Body of pancreas (tissue), 4 donors: ENCODE data around the gene BTC.

Source experiments
- CTCF ChIP-seq, 7 experiments: fragments of 450-650 bp in 4 of 7; fragments of 200-600 bp in 3 of 7; sonication (generic) in 3 of 7; IDR thresholded peaks; one replicate each; pipeline ENCODE4 v1.5.1; 2016 to 2019; ENCODE audit warnings: antibody characterized with exemption in 7 of 7
- POLR2A ChIP-seq, 3 donors: fragments of 450-650 bp; IDR thresholded peaks; one replicate each; pipeline ENCODE4 v1.6.1; 2016; ENCODE audit warnings: antibody characterized with exemption in 3 of 3, mild to moderate bottlenecking in 2 of 3

DNA sequence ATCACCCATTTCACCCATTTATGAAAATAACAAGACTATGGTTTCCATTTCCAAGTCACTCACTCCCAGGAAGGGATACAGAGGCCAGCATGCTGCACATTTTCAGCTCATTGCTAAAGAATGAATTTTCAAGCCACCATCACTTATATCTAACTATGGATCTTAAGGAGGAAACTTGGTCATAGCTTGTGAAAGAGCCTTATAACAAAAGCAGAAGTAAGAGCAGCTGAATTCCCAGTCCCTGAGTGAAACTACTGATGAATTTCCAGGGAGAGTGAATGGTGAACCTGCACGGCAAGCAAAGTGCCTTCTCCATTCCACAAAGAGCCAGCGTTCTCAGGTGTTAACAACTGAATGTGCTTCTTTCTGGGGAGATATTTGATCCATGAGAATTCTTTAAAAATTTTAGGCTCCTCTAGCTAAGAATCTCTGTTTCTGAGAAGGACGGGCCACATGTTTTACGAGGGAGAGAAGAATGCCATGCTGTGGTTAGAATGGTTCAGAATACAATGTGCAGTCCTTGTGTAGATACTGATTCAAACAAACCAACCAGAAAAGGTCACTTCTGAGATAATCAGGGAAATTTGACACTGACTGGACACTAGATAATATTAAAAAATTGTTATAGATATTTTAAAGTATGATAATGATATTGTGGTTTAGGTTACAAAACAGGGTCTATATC lies 24.0 kb downstream of the BTC start:
- TF ChIP-seq POLR2A (IDR thresholded peaks at IDR 0.05) (no peak), CTCF (IDR thresholded peaks at IDR 0.05) (no peak)
